Spleen (tissue), 7 donors: ENCODE results near the gene TTC3.

ENCODE experiments used
- POLR2A ChIP-seq, 3 donors: fragments of 450-650 bp; IDR thresholded peaks; one replicate each; pipeline ENCODE4 v1.5.1; 2017; ENCODE audit warnings: antibody characterized with exemption in 3 of 3, mild to moderate bottlenecking in 1 of 3
- POLR2AphosphoS5 ChIP-seq, 3 donors: sonication (generic); formaldehyde crosslinking; IDR thresholded peaks; one replicate each; pipeline ENCODE4 v1.5.1; 2017; ENCODE audit warnings: antibody characterized with exemption in 3 of 3
- TF ChIP-seq, protein P1 (sequence below), 11 experiments: fragments of 200-600 bp in 7 of 11; fragments of 450-650 bp in 4 of 11; sonication (generic) in 4 of 11; IDR thresholded peaks in 8 of 11; conservative IDR thresholded peaks in 3 of 11; 1 replicate in 7 of 11; 2 replicates in 4 of 11; pipeline versions ENCODE4 v1.4.0 to v1.8.0; 2016 to 2021; ENCODE audit warnings: antibody characterized with exemption in 11 of 11, inconsistent platforms in 4 of 11, mild to moderate bottlenecking in 1 of 11
- donor health status: DM: no; HTN: no; CAD: no; lungs with moderate emphysema.
- donor health status: DM: no; HTN: no; CAD: no.
- donor health status: DM: no; HTN: no; CAD: no.

DNA sequence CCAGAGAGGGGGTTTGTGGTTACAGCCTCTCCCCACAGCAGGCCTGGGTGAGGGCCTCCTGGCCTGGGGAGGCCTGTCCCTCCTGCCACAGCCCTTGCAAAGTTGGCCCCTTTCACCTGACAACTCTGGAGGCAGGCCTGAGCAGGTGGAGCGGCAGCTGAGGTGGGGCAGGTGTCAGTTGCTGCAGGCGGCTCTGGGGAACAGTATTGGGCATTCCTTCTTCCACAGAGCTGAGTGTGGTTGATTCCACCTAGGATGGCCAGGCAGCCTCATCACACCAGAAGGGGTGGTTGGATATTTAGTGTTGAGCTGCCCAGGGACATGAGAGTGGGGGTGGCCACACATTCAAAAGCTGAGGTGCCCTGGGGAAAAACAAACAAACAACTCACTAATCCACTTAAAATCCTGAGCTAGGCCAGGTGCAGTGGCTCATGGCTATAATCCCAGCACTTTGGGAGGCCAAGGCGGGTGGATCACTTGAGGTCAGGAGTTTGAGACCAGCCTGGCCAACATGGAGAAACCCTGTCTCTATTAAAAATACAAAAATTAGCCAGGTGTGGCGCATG lies 31.3 kb upstream of the TTC3 start:
- TF ChIP-seq, protein P1, sequence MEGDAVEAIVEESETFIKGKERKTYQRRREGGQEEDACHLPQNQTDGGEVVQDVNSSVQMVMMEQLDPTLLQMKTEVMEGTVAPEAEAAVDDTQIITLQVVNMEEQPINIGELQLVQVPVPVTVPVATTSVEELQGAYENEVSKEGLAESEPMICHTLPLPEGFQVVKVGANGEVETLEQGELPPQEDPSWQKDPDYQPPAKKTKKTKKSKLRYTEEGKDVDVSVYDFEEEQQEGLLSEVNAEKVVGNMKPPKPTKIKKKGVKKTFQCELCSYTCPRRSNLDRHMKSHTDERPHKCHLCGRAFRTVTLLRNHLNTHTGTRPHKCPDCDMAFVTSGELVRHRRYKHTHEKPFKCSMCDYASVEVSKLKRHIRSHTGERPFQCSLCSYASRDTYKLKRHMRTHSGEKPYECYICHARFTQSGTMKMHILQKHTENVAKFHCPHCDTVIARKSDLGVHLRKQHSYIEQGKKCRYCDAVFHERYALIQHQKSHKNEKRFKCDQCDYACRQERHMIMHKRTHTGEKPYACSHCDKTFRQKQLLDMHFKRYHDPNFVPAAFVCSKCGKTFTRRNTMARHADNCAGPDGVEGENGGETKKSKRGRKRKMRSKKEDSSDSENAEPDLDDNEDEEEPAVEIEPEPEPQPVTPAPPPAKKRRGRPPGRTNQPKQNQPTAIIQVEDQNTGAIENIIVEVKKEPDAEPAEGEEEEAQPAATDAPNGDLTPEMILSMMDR (IDR thresholded peaks at IDR 0.05 in 8 of 11, conservative IDR thresholded peaks at IDR 0.05 in 3 of 11), result no peak
- no peak for TF ChIP-seq POLR2A (IDR thresholded peaks at IDR 0.05)
- no peak for TF ChIP-seq POLR2AphosphoS5 (IDR thresholded peaks at IDR 0.05)
